Ureter (tissue), 1 donor: Measurements from ENCODE around the gene PRKCE. TPM values are rescaled to one million over a fixed set of nuclear protein-coding genes. Genes with fewer than 3 reads are reported as not detected.
A peak's percentile ranks its signal among the peaks of the same experiment; 100 is the strongest.

Source experiments
- DNase-seq: peaks from one replicate; pipeline ENCODE4 v3.0.0-alpha.2; 2020; ENCODE audit warnings: low spot score
- total RNA-seq: library from RNA; stranded (reverse); gene quantifications from one replicate; pipeline ENCODE4 v1.2.4, GENCODE V29; 2023
- donor health status: DM: yes; HTN: yes; CAD: no.

Gene PRKCE
- total RNA-seq, 1 donor from 2014 or later = 54.3 TPM

DNA sequence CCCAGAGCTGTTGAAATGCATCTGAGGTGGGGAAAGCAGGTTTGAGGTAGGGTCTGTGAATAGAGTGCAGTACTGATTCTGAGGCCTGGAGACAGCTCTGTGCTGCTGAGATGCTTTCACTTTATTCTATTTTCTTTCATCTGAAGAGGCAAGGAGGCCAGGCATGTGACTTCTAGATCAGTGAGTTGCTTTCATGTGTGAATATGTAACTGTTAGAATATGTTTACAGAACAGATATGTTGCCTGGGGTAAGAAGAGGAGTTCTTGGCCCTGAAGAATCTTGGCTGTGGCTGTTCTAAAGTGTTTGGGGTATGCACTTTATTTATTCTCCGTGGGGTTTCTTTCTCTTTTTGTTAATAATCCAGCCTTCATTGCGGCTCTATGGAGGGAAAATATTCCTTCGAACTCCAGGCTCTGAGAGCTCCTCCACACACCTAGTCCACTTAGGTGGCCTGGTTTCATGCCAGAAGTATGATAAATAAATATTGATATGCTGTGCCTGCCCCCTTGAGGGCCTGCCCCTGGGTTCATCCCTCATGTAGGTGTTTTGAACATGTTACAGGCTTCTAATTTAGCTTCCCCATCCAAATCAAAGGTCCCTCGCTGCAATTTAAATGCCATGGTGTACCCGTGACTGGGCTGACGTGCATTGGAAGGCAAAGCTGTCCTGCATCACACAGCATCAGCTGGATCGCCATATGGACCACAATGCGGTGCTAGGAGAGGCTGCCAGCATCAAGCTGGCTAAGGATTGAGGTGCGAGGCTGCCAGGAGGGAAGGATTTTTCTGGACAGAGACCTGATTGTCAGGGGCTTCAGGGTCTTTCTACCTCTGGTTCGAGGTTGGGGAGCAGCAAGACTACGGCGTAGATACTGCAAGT is 102.9 kb downstream of the PRKCE start:
- DNase-seq = no peak

DNA sequence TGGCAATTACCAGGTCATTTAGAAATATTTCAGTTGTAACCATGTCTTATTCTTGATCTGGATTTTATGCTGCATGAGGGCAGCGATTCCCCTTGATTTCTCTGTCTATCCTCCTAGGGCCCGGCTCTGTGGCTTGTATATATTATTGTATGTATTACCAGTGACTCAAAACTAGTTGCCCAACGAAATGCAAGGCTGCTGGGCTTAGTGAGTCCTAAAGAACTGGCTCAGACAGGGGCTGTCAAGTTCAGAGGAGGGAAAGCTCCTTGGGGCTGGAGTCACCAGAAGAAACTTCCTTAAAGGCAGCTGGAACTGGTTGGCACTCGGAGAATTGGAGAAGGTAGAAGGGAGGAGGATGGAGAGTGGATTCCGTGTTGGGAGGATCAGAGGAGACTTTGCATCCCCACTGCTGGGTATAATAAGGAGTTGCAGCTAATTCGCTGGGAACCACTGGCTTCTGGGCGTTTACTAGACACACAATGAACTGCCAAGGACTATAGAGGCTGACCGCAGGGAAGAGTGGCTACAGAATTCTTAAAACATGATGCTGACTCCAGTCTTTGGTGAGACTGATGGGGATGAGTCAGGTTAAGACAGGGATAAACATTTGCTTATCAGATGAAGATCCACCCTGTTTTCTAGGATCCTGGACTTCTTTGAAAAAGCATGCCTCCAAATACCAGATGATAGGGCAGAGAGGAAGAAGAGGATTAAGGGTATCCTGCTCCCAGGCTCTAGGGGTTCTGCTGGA is 104.3 kb downstream of the PRKCE start:
- DNase-seq = no peak

DNA sequence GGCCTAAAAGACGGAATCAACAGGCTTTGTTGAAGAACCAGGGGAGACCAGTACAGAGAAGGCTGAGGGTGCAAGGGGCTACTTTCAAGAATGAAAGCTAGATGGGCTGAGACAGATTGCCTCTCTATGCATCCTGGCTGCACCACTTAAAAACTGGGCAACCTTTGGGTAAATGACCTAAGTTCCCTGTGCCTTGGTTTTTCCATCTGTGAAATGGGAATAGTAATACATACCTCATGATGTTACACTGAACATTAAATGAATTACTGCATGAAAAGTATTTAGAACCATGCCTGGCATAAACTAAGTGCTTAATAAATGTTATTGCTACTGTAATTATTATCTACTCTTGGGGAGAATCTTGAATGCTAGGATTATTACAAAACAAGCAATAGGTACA is 106.5 kb downstream of the PRKCE start:
- DNase-seq = no peak

DNA sequence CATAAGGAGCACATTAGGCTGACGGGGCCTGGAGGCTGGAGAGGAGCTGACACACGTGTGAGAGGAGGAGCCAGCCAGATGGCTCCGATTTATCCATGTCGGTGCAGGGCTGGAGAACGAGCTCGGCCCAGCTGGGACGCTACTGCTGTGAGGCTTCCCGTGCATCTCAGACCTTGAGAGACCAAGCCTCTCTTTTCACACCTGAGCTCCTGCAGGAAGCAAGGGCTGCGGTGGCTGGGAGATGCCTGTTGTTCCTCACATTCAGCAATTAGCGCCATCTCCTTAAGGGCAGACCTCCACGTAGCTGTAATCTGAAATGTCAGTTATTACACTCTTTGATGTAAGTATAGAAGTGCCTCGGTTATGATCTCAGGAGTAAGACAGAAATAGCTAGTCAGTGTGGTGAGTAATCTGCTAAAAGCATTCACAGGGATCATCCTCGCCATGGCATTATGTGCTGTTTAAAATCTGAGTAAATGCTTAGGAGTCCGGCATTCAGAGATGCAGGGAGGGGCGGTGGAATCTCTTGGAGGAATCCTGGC is 107.9 kb downstream of the PRKCE start:
- DNase-seq = no peak

DNA sequence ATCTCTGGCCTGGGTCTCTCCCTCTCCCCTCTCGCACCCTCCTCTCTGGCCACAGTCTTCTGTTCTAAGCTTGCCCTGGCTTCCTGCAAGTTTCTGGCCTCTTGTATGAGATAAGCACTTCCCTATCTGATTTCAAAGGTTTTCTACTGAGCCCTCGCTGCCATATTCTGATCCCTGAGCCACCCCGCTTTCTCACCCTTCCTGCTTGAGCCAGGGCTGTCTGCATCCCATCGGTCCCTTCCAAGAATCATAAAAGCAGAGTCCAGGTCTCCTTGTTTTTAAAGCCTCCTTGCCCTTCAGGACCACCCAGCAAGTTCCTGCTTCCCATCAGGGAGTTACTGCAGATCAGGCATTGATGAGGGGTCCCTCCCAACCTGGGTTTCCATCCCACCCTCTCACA is 110.2 kb downstream of the PRKCE start:
- no peak for DNase-seq

DNA sequence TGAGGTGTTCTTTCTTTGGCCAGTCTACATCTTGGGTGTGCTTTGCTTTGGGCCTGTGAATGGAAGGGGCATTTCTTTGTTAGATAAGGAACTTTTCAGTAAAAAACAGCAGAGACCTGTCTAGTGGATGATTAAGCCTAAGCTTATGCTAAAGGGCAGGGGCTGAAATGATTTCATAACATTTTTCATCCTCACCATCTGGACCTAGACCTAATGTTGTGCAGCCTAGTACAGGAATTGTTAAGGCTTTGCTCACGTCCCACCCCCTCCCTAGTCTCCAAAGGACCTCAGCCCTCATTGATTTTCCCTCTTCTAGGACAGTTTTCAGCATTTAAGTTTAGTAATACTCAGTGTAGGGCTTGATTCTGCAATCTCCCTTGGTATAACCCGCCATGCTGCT is 111.8 kb downstream of the PRKCE start:
- DNase-seq = no peak

DNA sequence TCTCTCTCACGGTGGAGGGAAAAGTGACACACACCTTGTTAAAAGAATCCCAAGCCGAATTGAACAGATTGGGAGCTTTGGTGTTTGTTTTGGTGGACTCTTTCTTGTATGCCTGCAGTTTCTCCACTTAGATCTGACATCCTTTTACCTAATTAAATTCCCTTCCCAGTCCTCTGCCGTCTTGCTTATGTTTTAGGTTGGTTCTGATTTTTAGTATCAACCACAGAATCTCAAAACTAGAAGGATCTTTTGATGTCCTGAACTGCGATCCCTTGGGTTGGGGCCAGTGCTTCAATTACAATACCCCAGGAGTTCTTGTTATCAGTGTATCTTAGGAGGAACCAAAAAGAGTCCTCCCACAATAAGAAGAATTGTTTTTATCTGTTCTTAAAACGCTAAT is 112.3 kb downstream of the PRKCE start:
- DNase-seq = no peak

DNA sequence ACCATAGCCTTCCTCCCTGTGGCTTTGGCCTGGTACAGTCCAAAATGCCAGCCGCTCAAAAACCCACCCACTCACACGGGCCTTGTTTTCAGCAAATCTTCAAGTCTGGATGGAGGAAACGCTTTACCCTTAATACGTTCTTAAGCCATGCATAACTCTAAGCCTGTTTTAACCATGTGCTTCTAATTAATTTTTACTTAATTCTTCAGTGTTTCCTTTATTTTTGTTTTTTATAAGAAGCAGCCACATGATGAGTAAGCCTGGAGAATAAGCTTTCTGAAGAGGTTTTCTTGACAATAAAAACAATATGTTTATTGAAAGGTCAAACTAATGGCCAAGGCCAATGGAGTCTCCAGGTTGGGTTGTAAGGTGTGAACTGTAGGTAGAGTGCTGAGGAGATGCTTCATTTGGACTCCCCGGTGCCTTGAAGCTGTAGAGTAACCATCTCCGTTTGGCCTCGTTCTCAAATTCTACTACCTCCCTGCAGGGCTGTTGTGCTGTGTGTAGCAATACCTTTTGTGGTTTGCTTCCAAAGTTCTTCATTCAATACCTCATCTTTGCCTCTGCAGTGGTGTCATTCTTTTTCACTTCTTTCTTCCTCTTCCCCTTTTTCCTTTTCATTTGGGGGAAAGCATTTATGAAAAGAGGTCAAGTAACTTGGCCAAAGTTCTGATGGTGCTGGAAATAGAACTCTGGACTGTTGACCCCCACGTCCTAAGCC is 113.7 kb downstream of the PRKCE start:
- DNase-seq = no peak

DNA sequence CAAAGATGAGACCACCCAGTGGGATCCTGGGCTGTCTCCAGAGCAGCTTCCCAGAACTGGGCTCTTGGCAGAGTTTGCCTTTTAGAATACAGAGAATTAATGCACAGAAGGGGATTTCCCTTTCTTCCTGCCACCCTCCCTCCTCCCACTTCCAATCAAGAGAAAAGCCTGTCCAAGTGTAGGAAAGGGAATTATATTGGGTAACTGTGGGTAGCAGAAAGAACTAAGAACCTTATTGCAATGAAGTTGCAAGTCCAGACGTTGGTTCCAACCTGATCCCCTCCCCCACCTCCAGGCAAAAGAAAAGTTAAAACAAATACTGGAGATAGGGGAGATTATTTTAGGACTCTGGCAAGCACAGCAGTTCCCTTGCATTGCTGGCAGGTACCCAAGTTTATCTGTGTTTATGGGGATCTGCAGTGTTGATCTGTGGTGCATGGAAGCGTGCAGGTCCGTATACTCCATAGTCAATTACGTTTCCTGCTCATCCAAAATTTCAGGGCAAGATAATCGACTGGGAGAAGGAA is 114.3 kb downstream of the PRKCE start:
- DNase-seq = peak; percentile 57

DNA sequence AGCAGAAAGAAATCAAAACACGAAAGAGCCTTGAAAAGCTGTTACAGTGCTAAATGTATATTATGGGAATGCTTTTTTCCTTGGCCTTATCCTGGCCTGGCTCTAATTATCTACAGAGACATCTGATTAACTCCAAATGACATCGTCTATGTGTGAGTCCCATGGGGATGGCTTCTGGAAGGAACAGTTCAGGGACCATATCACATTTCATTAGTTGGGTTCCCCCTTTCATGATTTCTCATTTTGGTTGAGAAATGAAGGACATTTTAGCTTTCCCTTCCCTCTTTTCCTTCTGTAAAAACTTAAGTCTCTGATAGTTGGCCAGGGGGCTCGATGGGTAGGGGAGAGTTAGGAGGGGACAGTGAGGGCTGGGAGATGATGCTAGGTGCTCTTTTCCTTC is 116.7 kb downstream of the PRKCE start:
- no peak for DNase-seq

DNA sequence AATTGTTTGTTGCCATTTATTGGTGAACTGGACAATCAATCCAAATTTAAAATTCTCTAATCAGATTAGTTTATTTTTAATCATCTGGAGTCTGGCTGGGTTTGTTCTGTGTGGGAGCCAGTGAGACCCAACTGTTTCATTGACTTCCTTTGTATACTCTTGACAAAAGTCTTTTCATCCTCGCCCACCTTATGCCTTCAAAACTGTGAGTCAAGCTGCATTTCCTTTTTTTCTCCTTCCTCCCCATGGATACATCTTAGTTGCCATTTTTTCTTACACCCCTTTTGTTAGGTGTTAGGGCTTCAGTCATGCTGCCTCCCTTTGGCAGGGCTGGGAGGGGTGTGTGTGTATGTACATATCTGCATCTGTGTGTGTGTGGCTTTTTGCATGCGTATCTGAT is 117.6 kb downstream of the PRKCE start:
- no peak for DNase-seq

DNA sequence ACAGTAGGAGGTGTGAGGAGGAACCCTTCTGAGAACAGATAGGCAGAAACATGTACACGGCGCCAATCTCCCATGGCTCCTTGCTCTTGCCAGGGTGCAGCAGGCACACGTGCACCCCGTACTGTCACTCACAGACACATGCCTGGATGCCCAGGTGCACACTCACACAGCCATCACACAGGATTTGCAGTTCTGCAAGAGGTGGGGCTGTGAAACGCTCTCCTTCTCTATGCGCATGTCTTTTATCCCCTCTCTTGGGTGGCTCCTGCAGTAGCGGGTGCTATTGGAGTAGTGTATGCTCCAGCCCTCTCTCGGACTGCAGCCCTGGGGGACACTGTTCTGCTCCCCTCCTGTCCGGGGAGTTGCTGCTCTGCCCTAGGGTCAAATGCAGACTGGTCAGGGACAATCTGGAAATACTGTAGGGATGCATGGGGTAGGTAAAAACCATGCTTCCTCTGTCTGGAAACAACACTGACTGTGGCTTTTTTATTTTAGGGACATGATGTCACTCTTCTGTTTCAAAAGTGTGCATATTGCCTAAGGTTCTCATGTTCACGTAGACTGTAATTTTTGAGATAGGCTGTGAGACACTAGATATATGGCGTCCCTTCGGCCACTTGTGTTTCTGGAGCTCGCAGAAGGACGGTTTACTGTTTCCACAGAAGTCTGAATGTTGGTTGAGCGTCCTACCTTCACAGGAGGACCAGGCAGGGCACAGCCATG is 118.5 kb downstream of the PRKCE start:
- DNase-seq = no peak

DNA sequence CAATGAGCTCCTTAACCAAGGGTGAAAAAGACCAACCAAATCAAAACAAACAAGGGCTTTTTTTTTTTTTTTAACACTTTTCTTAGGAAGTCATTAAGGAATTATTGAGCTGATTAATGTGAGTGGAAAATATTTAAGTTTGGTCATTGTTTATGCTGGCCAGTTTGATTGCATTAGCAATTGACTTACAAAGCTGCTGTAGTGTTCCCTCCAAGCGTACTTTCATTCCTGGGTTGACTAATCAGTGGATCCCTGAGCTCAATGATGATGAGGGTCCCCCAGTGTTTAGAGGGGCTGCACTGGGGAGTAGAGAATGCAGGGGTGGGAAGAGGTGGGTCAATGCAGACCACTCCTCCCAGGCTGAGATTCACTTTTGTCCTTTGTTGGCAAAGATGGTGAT is 119.3 kb downstream of the PRKCE start:
- no peak for DNase-seq

DNA sequence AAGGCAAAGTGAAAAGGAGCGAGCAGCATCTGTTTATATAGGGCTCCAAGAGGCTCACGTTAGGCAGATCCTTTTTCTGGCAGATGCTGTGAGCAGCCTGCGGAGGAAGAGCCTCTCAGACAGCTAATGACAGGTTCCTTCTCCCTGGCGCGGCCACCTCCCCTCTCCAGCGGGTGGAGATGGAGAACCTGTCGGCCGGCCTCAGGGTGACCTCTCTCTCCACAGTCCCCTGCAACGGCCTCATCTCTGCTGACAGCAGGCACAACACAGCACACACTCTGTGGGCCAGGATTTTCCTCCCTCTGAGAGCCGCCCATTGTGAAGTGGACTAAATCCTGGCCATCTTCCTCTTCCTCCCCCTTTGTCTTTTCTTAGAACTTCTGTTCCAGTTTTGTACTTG is 119.8 kb downstream of the PRKCE start:
- peak; percentile 60 for DNase-seq

DNA sequence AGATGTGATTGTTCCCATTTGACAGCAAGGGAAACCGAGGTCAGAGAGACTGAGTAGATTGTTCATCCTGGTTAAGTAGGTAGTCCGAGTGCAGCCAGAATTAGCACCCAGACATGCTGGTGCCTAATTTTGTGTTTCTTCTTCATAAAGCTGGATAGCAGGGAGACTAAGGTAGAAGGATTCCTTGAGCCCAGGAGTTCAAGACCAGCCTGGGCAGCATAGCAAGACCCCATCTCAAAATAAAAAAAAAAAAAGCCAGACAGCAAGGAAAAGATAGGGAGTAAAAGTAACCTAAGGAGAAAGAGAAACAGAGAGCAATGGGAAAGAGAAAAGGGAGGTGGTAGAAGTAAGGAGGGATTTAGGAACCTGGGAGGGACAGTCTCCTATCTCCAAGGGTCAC is 120.6 kb downstream of the PRKCE start:
- DNase-seq = no peak

DNA sequence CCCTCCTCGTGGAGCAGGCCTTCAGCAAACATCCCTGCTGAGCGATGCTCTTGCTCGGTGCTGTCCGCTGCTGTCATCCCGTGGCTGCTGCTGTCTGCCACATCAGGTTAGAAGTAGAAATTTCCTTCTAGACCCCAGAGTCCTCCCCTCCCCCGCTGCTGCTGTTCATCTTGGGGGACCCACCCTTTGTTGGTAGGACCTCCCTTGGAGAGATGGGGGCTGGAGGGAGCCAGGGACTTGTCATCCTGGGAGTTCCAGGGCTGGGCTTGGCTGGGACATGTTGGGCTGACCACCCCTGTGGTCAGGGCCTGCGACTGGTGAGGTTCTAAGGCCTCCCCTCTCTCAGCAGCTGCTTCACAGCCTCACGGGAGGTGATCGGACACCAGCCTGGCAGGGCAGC is 122.4 kb downstream of the PRKCE start:
- DNase-seq = no peak

DNA sequence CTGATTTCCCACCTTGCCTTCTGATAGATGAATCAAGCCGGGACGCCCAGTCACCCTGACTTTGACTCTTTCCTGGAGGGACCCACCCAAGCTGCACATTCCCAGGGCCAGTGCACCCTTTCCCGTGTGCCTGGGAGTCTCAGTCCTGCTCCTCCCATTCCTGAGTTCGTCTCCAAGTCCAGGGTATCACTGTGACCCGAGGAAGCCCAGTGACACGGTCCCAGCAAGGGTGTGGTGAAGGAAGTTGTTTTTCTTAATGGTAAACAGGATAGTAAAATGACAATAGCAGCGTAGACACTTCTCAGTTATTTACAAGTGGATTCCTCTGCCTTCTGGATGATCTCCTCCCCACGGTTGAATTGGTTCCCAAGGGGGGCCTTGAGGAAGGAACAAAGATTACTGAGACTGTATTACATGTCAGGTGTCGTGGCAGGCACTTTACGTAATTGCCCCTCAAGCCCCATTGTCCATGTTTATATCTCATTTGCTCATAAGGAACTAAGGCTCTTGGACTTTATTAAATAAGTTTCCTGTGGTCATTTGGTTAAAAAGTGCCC is 123.3 kb downstream of the PRKCE start:
- DNase-seq = no peak

DNA sequence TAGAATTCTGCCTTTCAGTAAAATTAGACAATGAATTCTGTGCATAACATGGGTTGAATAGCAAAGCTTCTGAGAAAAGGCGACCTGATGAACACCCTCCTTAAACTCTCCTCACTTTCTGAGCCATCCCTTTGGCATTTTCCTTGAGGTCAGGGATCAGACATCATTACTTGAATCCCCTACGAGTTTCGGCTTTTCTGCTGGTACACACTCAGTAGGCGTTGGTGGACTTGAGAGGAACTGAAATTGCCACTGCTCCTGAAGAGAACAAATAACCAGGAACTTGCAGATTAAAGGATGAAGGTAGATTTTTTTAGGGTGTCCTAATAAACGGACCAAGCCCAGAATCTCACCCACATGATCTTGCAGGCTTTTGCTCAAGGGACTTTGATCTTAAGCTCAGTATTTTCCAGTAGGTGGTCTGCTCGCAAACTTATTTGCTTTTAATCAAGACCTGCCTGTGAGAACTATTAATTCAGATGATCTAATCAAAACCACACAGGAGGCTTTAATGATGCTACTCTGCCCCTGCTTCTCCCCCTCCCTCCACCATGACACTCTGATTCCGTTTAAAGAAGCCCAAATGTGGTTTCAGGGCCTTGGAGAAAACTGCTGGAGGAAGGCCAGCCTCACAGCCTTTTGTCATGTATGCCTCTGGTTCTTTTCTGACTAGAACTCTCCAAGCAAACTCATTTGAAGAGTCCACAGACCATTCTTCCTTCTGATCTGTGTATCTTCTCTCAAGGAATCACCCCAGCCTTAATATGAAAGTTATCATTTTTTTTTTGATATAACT is 124.9 kb downstream of the PRKCE start:
- DNase-seq = no peak

DNA sequence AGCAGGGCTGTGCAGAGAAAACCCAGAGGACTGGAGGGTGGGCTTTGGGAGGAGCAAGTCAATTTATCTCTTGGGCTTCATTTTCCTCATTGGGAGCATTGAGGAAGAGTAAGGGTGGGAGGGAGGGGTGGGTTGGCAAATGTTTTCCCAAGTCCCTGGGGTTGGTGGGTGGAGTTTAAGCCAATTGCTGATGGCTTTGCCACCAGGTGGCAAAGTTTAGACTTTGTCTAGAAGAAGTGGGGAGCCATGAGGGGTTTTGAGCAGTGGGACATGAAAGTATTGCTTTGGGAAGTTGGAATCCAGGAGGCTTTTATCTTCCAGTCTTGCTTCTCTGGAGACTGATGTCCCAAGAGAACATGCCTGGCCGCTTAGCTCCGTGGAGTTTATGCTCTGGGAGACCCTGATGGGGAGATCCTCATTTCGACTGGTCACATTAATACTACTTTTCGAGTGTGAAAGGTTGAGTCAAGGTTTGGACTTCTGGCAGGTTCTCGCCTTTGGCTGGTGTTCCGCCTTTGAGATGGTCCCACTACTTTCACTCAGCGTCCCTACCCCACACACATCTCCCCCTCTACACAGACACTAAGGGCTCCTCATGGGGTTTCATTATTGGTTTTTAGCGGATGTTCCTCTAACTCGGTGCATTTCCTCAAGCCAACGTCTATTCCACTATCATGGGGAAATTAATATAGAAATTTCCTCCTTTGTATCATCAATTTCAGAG is 126.7 kb downstream of the PRKCE start:
- DNase-seq = no peak
